ENCODE data around the gene DPF1. TPM values are rescaled to one million over a fixed set of nuclear protein-coding genes. Genes with fewer than 3 reads are reported as not detected.
"Not testable (repeated sequence)": the region's sequence is repeated elsewhere in the genome, so short reads cannot be mapped to it uniquely, and the experiment has no call there.

DPF1 gene
- polyA plus RNA-seq, 1 donor (not counting 4 experiments of a cell fraction or from before 2014, with no cell fraction given) = 1.5 TPM

- dilution Hi-C loops (cut with MboI; ENCODE audit: extremely low pct_ligation_motif_present, low sequenced_read_pairs) = no loop called here
Measured at GRCh38 chr19:38233740-38234251, 9.8 kb upstream of the DPF1 start.

GRCh38 chr19:38231918-38232317 lies 7.9 kb upstream of the DPF1 start:
- Histone ChIP-seq H3K27me3 (ENCODE audit: control insufficient read depth, extremely low read depth, insufficient read depth, low read length) (peaks cover 4% of the 10 kb centered on the region), H3K9me3 (ENCODE audit: control insufficient read depth, low read depth, low read length) (no peaks in the 10 kb centered on the region), H3K9me1 (ENCODE audit: control insufficient read depth, extremely low read depth, insufficient read depth, low read length) (no peaks in the 10 kb centered on the region), H3K36me3 (ENCODE audit: control insufficient read depth in 2 of 2, extremely low read depth in 1 of 2, insufficient read depth in 2 of 2, low read length in 2 of 2) (no peaks in the 10 kb centered on the region), H3K4me1 (ENCODE audit: control insufficient read depth, extremely low read depth, insufficient read depth, low read length) (peaks cover 9% of the 10 kb centered on the region), H2AFZ (ENCODE audit: control insufficient read depth, low read length) (no peak overlapping the region), H4K20me1 (ENCODE audit: control insufficient read depth, extremely low read depth, insufficient read depth, low read length) (no peaks in the 10 kb centered on the region), H3K4me3 (ENCODE audit: control insufficient read depth in 2 of 3, extremely low read depth in 1 of 3, insufficient read depth in 2 of 3, low read depth in 1 of 3, low read length in 3 of 3) (no peak overlapping the region), H3K4me2 (ENCODE audit: control insufficient read depth, extremely low read depth, insufficient read depth, low read depth, low read length) (no peak overlapping the region), H3K79me2 (ENCODE audit: control insufficient read depth, insufficient read depth, low read length) (no peaks in the 10 kb centered on the region), H3K27ac (ENCODE audit: control insufficient read depth, insufficient read depth, low read length) (no peak overlapping the region), H3K9ac (ENCODE audit: control insufficient read depth, extremely low read depth, insufficient read depth, low read length) (no peak overlapping the region)
- DNase-seq (ENCODE audit: low read depth, low spot score) (no peak), FAIRE-seq (no peak)
- dilution Hi-C loops (cut with MboI; ENCODE audit: extremely low pct_ligation_motif_present, low sequenced_read_pairs) = no loop called here
- TF ChIP-seq CTCF (optimal IDR thresholded peaks at IDR 0.05 in 1 of 3, IDR thresholded peaks at IDR 0.05 in 1 of 3, conservative IDR thresholded peaks at IDR 0.05 in 1 of 3; ENCODE audit: extremely low read depth in 1 of 3, insufficient read depth in 2 of 3, low read length in 3 of 3) = no peak
- TF ChIP-seq EZH2 (IDR thresholded peaks at IDR 0.05; ENCODE audit: low read length) = no peak

More at GRCh38 chr19:38233740-38234251, 9.8 kb upstream of the DPF1 start:
- no peak overlapping the region for H3K4me3 ChIP-seq (ENCODE audit: control insufficient read depth in 2 of 3, extremely low read depth in 1 of 3, insufficient read depth in 2 of 3, low read depth in 1 of 3, low read length in 3 of 3)
- H3K9ac ChIP-seq (ENCODE audit: control insufficient read depth, extremely low read depth, insufficient read depth, low read length) = no peak overlapping the region
- H3K9me1 ChIP-seq (ENCODE audit: control insufficient read depth, extremely low read depth, insufficient read depth, low read length) = no peaks in the 10 kb centered on the region
- FAIRE-seq (no peak), DNase-seq (ENCODE audit: low read depth, low spot score) (no peak)
- TF ChIP-seq CTCF (optimal IDR thresholded peaks at IDR 0.05 in 1 of 3, IDR thresholded peaks at IDR 0.05 in 1 of 3, conservative IDR thresholded peaks at IDR 0.05 in 1 of 3; ENCODE audit: extremely low read depth in 1 of 3, insufficient read depth in 2 of 3, low read length in 3 of 3) (peak; percentile 84 to 87 (median 84)), EZH2 (IDR thresholded peaks at IDR 0.05; ENCODE audit: low read length) (no peak)
- no peaks in the 10 kb centered on the region for H3K36me3 ChIP-seq (ENCODE audit: control insufficient read depth in 2 of 2, extremely low read depth in 1 of 2, insufficient read depth in 2 of 2, low read length in 2 of 2)
- H3K79me2 ChIP-seq (ENCODE audit: control insufficient read depth, insufficient read depth, low read length) = no peaks in the 10 kb centered on the region
- H2AFZ ChIP-seq (ENCODE audit: control insufficient read depth, low read length) = peak overlapping the region; percentile 79
- H4K20me1 ChIP-seq (ENCODE audit: control insufficient read depth, extremely low read depth, insufficient read depth, low read length) = no peaks in the 10 kb centered on the region
- peaks cover 3% of the 10 kb centered on the region for H3K27me3 ChIP-seq (ENCODE audit: control insufficient read depth, extremely low read depth, insufficient read depth, low read length)
- H3K9me3 ChIP-seq (ENCODE audit: control insufficient read depth, low read depth, low read length) = no peaks in the 10 kb centered on the region
- H3K27ac ChIP-seq (ENCODE audit: control insufficient read depth, insufficient read depth, low read length) = no peak overlapping the region
- no peaks in the 10 kb centered on the region for H3K4me1 ChIP-seq (ENCODE audit: control insufficient read depth, extremely low read depth, insufficient read depth, low read length)
- H3K4me2 ChIP-seq (ENCODE audit: control insufficient read depth, extremely low read depth, insufficient read depth, low read depth, low read length) = no peak overlapping the region

GRCh38 chr19:38230506-38231133 lies 6.6 kb upstream of the DPF1 start:
- FAIRE-seq; H4K20me1 ChIP-seq (ENCODE audit: control insufficient read depth, extremely low read depth, insufficient read depth, low read length); H3K9me3 ChIP-seq (ENCODE audit: control insufficient read depth, low read depth, low read length); H3K4me2 ChIP-seq (ENCODE audit: control insufficient read depth, extremely low read depth, insufficient read depth, low read depth, low read length); H3K4me1 ChIP-seq (ENCODE audit: control insufficient read depth, extremely low read depth, insufficient read depth, low read length); DNase-seq (ENCODE audit: low read depth, low spot score); H3K9ac ChIP-seq (ENCODE audit: control insufficient read depth, extremely low read depth, insufficient read depth, low read length); H3K27me3 ChIP-seq (ENCODE audit: control insufficient read depth, extremely low read depth, insufficient read depth, low read length); H3K4me3 ChIP-seq (ENCODE audit: control insufficient read depth in 2 of 3, extremely low read depth in 1 of 3, insufficient read depth in 2 of 3, low read depth in 1 of 3, low read length in 3 of 3); H2AFZ ChIP-seq (ENCODE audit: control insufficient read depth, low read length); H3K79me2 ChIP-seq (ENCODE audit: control insufficient read depth, insufficient read depth, low read length); H3K36me3 ChIP-seq (ENCODE audit: control insufficient read depth in 2 of 2, extremely low read depth in 1 of 2, insufficient read depth in 2 of 2, low read length in 2 of 2); H3K27ac ChIP-seq (ENCODE audit: control insufficient read depth, insufficient read depth, low read length); dilution Hi-C loops (cut with MboI; ENCODE audit: extremely low pct_ligation_motif_present, low sequenced_read_pairs); H3K9me1 ChIP-seq (ENCODE audit: control insufficient read depth, extremely low read depth, insufficient read depth, low read length): not testable (repeated sequence)
